ENCODE data around the gene F8A2.
"Not testable (repeated sequence)": the region's sequence is repeated elsewhere in the genome, so short reads cannot be mapped to it uniquely, and the experiment has no call there.

F8A2 gene

DNA sequence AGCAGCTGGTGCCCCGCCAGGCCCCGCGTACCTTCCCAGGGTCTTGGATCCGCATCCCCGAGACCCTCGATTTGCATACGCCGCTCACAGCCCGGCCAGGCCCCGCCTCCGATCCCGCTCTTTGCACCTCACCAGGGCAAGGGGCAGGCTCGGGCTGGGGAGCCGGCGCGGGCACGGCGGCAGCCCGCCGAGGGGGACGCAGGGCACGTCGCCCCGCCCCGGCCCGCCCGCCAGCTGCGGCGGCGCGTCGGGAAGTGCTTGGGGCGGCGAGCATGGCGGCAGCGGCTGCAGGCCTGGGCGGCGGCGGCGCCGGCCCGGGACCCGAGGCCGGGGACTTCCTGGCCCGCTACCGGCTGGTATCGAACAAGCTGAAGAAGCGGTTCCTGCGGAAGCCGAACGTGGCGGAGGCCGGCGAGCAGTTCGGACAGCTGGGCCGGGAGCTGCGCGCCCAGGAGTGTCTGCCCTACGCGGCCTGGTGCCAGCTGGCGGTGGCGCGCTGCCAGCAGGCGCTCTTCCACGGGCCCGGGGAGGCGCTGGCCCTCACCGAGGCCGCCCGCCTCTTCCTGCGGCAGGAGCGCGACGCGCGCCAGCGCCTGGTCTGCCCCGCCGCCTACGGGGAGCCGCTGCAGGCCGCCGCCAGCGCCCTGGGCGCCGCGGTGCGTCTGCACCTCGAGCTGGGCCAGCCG lies at the start of gene F8A2:
TSS of gene F8A2 (plus strand) at position 253 of the 686 bp plus-strand sequence. CDS start at position 273, 20 bp downstream.
- DNase-seq (ENCODE audit: low read depth), result not testable (repeated sequence)

DNA sequence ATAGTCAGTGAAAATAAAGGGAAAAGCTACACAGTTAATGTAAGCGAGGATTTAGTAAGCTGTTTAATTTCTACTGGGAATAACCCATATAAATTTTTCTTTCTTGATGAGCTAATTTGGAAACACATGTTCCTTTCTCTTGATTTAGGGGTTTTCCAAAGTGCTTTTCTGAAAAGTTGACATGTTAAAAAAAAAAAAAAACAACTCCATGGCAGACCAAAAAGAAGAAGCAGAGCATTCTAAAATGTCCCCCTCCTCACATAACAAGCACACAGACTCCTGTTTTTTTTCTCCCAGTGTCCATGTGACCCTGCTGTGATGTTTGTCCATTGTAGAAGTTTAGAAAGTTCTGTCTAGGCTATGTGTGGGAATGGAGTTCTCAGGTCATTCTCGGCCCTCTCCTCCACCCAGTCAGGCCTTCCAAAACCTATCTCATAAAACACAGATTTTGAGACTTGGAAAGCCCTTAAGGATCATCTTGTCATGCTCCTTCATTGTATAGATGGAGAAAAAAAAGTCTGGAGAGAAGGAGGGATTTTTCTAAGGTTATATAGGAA lies 48.3 kb upstream of the F8A2 start:
- no peak for DNase-seq (ENCODE audit: low read depth)

DNA sequence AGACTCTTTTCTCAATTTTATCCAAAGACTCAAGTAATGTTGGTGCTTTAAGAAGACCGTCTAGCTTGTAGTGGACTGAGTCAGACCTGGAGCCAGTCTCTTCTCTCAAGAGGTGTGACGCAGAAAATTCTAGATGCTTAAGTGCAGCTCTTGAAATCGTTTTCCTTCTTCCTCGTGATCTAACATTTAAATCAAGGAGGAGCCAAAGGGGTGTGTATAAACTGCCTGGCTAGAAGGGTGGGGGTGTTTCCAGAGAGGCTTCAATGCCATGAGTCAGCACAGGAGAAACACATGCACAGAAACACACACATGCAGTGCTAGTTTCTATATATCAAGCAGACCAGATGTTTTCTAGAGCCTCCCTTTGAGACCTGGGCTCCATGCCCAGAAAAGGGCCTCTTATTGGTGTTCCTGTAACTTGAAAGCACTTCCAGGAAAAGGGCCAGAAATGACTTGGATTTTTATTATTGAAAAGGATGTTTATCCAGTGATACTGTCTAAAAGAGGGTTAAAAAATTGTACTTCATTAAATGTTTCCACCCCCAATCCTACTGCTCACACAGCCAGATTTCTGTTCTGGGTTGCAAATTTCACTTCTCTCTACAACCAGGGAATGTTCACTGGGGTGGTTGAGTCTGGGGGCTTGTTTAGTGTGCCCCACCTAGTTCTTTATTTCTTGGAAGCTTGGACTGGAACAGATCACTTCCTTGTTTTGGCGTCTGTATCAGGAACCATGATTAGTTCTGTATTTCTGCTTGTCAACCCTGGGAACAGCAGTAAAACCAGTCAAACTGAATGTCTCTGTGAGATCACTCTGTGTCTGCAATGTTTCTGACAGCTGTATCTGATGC lies 47.2 kb upstream of the F8A2 start, which contains the start of gene CLIC2:
TSS of gene CLIC2 (minus strand) at position 129 of the 851 bp plus-strand sequence. CDS start 187 bp downstream, outside the sequence.
- no peak for DNase-seq (ENCODE audit: low read depth)

DNA sequence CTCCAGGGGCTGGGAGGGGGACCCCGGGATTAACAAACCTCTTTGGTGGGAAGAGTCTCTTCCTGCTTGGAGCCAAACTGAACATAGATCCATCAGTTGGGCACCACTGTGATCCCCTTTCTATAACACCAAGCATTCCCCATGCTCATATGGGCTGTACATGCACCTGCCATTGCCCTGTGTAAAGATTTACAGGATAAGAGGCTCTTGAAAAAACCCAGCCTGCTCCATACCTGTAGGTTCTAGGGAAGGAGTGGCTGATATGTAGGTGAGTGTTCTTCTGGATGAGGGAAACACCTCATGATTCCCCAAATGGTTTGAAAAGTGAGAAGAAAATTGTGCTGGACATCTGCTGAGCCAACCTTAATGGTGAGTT lies 46.6 kb upstream of the F8A2 start:
- DNase-seq (ENCODE audit: low read depth), result not testable (repeated sequence)

DNA sequence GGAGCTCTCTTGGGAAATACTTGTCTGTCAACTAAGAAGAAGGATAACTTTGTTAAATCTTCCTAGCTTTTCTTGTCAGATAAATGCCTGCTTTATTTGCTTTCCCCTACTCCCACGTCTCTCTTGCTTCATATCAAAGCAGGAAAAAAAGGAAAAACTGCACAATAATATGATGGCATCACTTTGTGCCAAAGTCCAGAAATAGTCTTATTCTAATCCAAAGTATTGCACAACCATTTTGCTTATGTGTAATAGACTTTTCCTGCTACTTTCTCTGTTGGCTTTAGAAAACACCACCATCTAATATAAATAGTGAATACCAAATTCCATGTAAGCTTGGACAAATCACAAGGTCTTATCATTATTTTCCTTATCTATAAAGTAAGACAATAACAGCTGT lies 36.2 kb upstream of the F8A2 start:
- not testable (repeated sequence) for DNase-seq (ENCODE audit: low read depth)

DNA sequence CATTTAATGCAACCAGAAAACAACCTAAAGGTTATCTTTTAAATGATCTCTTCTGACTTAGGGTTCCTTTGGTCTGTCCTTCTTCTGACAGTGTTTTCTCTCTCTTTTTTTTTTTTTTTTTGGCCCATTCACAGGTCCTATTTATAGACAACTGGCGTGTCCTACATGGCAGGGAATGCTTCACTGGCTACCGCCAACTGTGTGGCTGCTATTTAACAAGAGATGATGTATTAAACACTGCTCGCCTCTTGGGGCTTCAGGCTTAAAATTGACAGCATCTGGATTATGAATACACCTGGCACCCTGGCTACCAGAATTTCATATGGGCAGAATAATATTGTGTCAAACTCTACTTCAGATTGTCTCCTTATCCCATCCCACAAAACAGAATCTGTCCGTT lies 32.4 kb upstream of the F8A2 start:
- DNase-seq (ENCODE audit: low read depth), result not testable (repeated sequence)

DNA sequence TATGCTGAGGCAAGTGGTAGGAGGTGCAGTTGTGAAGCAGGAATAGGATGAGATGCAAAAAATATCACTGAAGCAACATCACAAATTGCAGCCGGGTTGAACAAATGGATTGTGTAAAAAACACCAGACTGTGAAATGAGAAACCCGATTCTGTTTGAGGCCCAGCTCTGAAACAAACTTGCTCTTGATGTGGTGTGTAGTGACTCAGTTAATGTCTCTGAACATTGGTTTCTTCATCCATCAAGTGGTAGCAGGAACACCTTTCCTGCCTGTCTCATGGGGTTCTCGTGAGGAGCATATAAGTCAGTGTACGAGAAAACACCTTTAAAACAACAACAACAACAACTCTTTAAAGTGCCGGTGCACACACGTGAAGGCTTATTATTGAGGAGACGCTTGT lies 18.2 kb upstream of the F8A2 start:
- not testable (repeated sequence) for DNase-seq (ENCODE audit: low read depth)

DNA sequence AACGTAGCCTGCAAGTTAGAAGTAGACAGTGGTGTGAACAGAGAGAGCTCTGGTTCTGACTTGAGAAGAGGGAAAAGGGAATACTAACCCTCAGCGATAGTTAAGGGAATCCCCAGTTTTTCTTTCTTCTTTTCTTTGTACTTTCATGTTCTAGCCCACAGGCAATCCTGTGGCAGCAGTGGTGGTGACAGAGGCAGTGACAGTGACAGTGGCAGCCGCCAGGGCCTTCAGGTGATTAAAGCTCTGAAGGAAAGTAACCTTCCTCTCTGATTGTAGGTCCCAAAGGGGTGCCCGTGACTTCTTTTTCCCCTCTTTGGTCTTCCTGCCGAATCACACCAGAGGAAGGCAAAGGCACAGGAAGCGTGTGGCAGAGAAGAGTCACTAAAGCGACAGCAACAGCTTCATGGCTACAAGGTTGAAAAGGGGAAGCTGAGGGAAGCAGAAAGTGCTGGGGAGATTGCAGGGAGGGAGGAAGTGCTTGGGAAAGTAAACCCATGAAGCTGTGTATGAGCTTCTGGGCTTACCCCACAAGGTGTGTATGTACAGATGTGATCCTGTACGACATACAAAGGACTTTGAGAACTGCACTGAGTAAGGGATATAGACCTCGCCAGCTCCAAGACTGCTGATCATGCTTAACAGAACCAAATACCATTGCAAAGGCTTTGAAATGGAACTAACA lies 8.0 kb upstream of the F8A2 start:
- DNase-seq (ENCODE audit: low read depth), result not testable (repeated sequence)

DNA sequence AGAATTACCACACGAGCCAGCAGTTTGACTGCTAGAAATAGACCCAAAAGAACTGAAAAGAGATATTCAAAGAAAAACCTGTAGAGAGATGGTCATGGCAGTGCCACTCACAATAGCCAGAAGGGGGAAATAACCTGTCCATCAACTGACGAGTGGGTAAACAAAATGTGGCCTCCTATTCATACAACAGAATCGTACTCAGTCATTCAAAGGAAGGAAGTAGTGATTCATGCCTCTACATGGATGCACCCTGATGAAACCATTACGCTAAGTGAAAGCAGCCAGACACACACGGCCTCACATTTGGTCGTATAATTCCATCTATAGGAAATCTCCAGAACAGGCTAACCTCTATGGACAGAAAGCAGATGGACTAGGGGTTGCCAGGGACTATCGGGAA lies 2.1 kb upstream of the F8A2 start:
- DNase-seq (ENCODE audit: low read depth), result not testable (repeated sequence)

DNA sequence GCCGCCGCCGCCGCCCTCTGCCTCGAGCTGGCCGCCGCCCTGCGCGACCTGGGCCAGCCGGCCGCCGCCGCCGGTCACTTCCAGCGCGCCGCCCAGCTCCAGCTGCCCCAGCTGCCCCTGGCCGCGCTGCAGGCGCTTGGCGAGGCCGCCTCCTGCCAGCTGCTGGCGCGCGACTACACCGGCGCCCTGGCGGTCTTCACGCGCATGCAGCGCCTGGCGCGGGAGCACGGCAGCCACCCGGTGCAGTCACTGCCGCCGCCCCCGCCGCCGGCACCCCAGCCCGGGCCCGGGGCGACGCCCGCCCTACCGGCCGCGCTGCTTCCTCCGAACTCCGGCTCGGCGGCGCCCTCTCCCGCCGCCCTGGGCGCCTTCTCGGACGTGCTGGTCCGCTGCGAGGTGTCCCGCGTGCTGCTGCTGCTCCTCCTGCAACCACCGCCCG lies 653 bp downstream of the F8A2 start:
- not testable (repeated sequence) for DNase-seq (ENCODE audit: low read depth)

DNA sequence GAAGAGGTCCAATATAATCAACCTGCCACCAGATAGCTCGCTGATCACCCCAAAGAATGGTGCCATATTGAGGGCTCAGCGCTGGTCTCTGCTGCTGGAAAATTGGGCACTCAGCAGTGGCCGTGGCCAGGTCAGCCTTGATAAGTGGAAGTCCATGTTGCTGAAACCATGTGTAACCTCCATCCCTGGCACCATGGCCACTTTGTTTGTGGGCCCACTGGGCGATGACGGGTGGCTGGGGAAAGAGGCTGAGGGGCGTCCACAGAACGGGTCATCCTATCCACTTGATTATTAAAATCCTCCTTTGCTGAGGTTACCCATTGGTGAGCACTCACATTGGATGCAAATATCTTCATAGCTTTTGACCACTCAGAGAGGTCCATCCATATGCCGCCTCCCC lies 7.7 kb downstream of the F8A2 start:
- DNase-seq (ENCODE audit: low read depth), result no peak

DNA sequence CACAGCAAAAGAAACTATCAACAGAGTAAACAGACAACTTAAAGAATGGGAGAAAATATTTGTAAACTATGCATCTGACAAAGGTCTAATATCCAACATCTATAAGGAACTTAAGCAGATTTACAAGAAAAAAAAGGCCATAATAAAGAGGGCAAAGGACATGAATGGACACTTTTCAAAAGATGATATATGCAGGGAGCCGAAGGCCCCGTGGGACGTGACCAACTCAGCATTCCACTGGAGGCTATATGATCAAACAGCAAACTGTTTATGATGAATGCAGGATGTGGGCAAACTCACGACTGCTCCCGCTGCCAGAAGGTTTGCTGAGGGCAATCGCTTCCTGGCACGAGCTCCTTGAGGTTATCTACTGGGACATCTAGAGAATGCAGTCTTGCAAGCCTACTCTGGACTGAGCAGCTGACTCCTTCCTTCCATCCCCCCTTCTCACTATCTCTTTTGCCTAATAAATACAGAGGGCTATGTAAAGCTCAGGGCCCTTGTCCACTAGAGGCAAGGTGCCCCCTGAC lies 12.9 kb downstream of the F8A2 start:
- not testable (repeated sequence) for DNase-seq (ENCODE audit: low read depth)

DNA sequence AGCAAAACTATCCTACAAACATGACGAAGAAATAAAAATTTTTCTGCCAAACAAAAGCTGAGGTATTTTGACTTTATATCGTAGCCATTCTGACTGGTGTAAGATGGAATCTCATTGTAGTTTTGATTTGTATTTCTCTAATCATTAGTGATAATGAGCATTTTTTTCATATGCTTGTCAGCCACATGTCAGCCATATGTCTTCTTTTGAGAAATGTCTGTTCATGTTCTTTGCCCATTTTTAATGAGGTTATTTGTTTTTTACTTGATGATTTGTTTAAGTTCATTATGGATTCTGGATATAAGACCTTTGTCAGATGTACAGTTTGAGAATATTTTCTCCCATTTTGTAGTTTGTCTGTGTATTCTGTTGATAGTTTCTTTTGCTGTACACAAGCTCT lies 24.5 kb downstream of the F8A2 start:
- no peak for DNase-seq (ENCODE audit: low read depth)

DNA sequence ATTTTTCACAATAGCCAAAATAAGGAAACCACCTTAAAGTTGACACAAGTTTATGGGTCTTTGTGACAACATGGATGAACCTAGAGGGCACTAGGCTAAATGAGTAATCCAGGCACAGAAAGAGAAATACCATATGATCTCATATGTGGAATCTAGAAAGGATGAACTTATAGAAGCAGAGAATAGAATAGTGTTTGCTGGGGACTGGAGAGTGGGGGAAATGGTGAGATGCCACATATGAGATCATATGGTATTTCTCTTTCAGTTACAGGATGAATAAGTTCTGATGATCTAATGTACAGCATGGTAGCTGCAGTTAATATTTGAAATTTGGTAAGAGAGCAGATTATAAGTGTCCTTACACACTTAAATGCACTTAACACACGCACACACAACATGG lies 35.9 kb downstream of the F8A2 start:
- DNase-seq (ENCODE audit: low read depth), result no peak

Measured in activated T-cell treated with anti-CD3 and anti-CD28 coated beads for 48 hours (primary cell).